Measurements from ENCODE around the gene PIK3AP1.
A peak's percentile ranks its signal among the peaks of the same experiment; 100 is the strongest.

Gene PIK3AP1

GRCh38 chr10:96719200-96719599, 1.1 kb downstream of the PIK3AP1 start:
- Histone ChIP-seq H3K9me3 (no peaks in the 10 kb centered on the region), H3K4me3 (ENCODE audit: low read depth in 1 of 2, low read length in 1 of 2) (peak overlapping the region; percentile 85 to 91), H3K27me3 (no peaks in the 10 kb centered on the region), H3K36me3 (no peaks in the 10 kb centered on the region), H3K27ac (peak overlapping the region; percentile 92), H3K4me1 (ENCODE audit: control insufficient read depth in 1 of 2, insufficient read depth in 1 of 2, low read depth in 1 of 2, low read length in 1 of 2) (peaks cover 52 to 56% of the 10 kb centered on the region in 2 experiments)
- no peak for TF ChIP-seq CTCF (IDR thresholded peaks at IDR 0.05)

- no peak for TF ChIP-seq CTCF (IDR thresholded peaks at IDR 0.05)
- H3K9me3 ChIP-seq: no peaks in the 10 kb centered on the region
- peak overlapping the region; percentile 85 to 91 for H3K4me3 ChIP-seq (ENCODE audit: low read depth in 1 of 2, low read length in 1 of 2)
- H3K36me3 ChIP-seq: no peaks in the 10 kb centered on the region
- peak overlapping the region; percentile 92 for H3K27ac ChIP-seq
- no peaks in the 10 kb centered on the region for H3K27me3 ChIP-seq
- peaks cover 52 to 56% of the 10 kb centered on the region in 2 experiments for H3K4me1 ChIP-seq (ENCODE audit: control insufficient read depth in 1 of 2, insufficient read depth in 1 of 2, low read depth in 1 of 2, low read length in 1 of 2)
Observed at GRCh38 chr10:96718304-96718990, 1.9 kb downstream of the PIK3AP1 start.

DNA sequence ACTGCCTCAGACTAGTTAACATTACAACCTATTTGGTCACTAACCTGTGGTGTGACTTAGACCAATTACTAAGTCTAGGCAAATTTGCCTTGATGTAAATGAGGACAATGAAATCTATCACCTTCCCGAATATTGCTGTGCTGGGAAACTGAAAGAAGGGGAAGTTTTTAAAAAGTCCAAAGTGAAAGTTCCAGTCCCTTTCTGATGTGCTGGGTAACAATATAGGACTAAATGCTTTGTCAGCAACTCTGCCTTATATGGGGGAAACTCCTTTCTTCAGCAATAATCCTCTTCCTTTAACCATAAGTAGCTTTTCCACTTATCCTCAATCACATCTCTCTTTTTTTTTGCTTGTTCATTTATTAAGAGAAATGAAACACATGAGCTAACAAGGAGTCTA, 3.9 kb downstream of the PIK3AP1 start:
- Histone ChIP-seq H3K27me3 (no peaks in the 10 kb centered on the region), H3K9me3 (no peaks in the 10 kb centered on the region), H3K4me3 (ENCODE audit: low read depth in 1 of 2, low read length in 1 of 2) (peak overlapping the region; percentile 7 to 85), H3K27ac (peak overlapping the region; percentile 92), H3K4me1 (ENCODE audit: control insufficient read depth in 1 of 2, insufficient read depth in 1 of 2, low read depth in 1 of 2, low read length in 1 of 2) (peaks cover 58 to 69% of the 10 kb centered on the region in 2 experiments), H3K36me3 (no peaks in the 10 kb centered on the region)
- TF ChIP-seq CTCF (IDR thresholded peaks at IDR 0.05): no peak

- no peaks in the 10 kb centered on the region for H3K9me3 ChIP-seq
- peaks cover 1% of the 10 kb centered on the region for H3K36me3 ChIP-seq
- no peak overlapping the region for H3K4me3 ChIP-seq (ENCODE audit: low read depth in 1 of 2, low read length in 1 of 2)
- no peak for TF ChIP-seq CTCF (IDR thresholded peaks at IDR 0.05)
- peaks cover 53 to 72% of the 10 kb centered on the region in 2 experiments for H3K4me1 ChIP-seq (ENCODE audit: control insufficient read depth in 1 of 2, insufficient read depth in 1 of 2, low read depth in 1 of 2, low read length in 1 of 2)
- no peaks in the 10 kb centered on the region for H3K27me3 ChIP-seq
- no peak overlapping the region for H3K27ac ChIP-seq
Observed at GRCh38 chr10:96714746-96715255, 5.5 kb downstream of the PIK3AP1 start.

GRCh38 chr10:96714031-96714590, 6.2 kb downstream of the PIK3AP1 start:
- H3K9me3 ChIP-seq: no peaks in the 10 kb centered on the region
- peaks cover 8% of the 10 kb centered on the region for H3K36me3 ChIP-seq
- H3K27ac ChIP-seq: no peak overlapping the region
- H3K4me1 ChIP-seq (ENCODE audit: control insufficient read depth in 1 of 2, insufficient read depth in 1 of 2, low read depth in 1 of 2, low read length in 1 of 2): peaks cover 53 to 74% of the 10 kb centered on the region in 2 experiments
- TF ChIP-seq CTCF (IDR thresholded peaks at IDR 0.05): no peak
- no peaks in the 10 kb centered on the region for H3K27me3 ChIP-seq
- no peak overlapping the region for H3K4me3 ChIP-seq (ENCODE audit: low read depth in 1 of 2, low read length in 1 of 2)

All from neutrophil (primary cell).